VCaP (cell line): Measurements from ENCODE around the gene SLC22A12.

Experiments
- H3K27ac ChIP-seq: fragments of 450-650 bp; 2 replicates; pipeline ENCODE4 v1.5.1; 2017
- CTCF ChIP-seq: fragments of 450-650 bp; conservative IDR thresholded peaks from 2 replicates; pipeline ENCODE4 v1.5.1; 2017; ENCODE audit warnings: mild to moderate bottlenecking, moderate library complexity

The SLC22A12 gene

GRCh38 chr11:64619196-64619595 is 28.2 kb downstream of the SLC22A12 start:
- H3K27ac ChIP-seq: no peak overlapping the region
- TF ChIP-seq CTCF: no peak

GRCh38 chr11:64619811-64620380 is 28.9 kb downstream of the SLC22A12 start:
- no peak overlapping the region for H3K27ac ChIP-seq
- TF ChIP-seq CTCF: no peak

GRCh38 chr11:64620381-64620971 is 29.5 kb downstream of the SLC22A12 start:
- no peak for TF ChIP-seq CTCF
- no peak overlapping the region for H3K27ac ChIP-seq

GRCh38 chr11:64621283-64622019 is 30.4 kb downstream of the SLC22A12 start:
- no peak overlapping the region for H3K27ac ChIP-seq

GRCh38 chr11:64622681-64623080 is 31.7 kb downstream of the SLC22A12 start:
- TF ChIP-seq CTCF: no peak
- H3K27ac ChIP-seq: no peak overlapping the region

More at GRCh38 chr11:64621283-64622019, 30.4 kb downstream of the SLC22A12 start:
- no peak for TF ChIP-seq CTCF

- no peak overlapping the region for H3K27ac ChIP-seq
- TF ChIP-seq CTCF: no peak
Measured at GRCh38 chr11:64624883-64625481, 34.0 kb downstream of the SLC22A12 start.

- no peak for TF ChIP-seq CTCF
- no peak overlapping the region for H3K27ac ChIP-seq
Measured at GRCh38 chr11:64626637-64627036, 35.6 kb downstream of the SLC22A12 start.
